Endothelial cell of umbilical vein (primary cell): Measurements from ENCODE around the gene FAM53B. TPM values are rescaled to one million over a fixed set of nuclear protein-coding genes. Genes with fewer than 3 reads are reported as not detected.

Experiments
- BruUV-seq: library from RNA; stranded (reverse); fragments of 400-500 nt; replicated peaks from 2 replicates; lab custom pipeline; 2021; lab: Mats Ljungman, UMichigan
- CTCF ChIA-PET: fragments of 300-600, 350-600 bp; sonication (Branson Sonifier 250); formaldehyde crosslinking; loops from one replicate; lab custom pipeline; 2021; ENCODE audit warnings: antibody characterized with exemption, inconsistent platforms; lab: Charles Lee
- POLR2A ChIA-PET: fragments of 300-600, 350-600 bp; sonication (Branson Sonifier 250); formaldehyde crosslinking; loops from one replicate; lab custom pipeline; 2021; ENCODE audit warnings: antibody characterized with exemption, inconsistent platforms; lab: Charles Lee
- DNase-seq: peaks from one replicate; pipeline ENCODE4 v3.0.0-alpha.2; 2011; ENCODE audit warnings: low read depth, low spot score
- FAIRE-seq: peaks from 2 replicates; lab custom pipeline; 2011; peaks lifted over from hg19 to GRCh38; lab: Jason Lieb, UNC
- H2AFZ ChIP-seq: 2 replicates; pipeline ENCODE4 v1.6.0; 2012; ENCODE audit warnings: low read depth, low read length, control low read depth, inconsistent platforms
- H3K27ac ChIP-seq: 2 replicates; pipeline ENCODE4 v1.5.1; 2011; ENCODE audit warnings: low read depth, mild to moderate bottlenecking, control low read depth, low read length, moderate library complexity; ENCODE audit not compliant: insufficient read depth
- H3K27me3 ChIP-seq, 2 experiments: 2 replicates each; pipeline versions ENCODE4 v1.6.0 to v1.6.1; 2011; ENCODE audit warnings: low read length in 2 of 2, mixed read lengths in 1 of 2; ENCODE audit not compliant: control insufficient read depth in 2 of 2, insufficient read depth in 2 of 2
- H3K36me3 ChIP-seq, 2 experiments: 2 replicates in 1 of 2; 3 replicates in 1 of 2; pipeline ENCODE4 v1.5.1; 2011; ENCODE audit warnings: low read length in 2 of 2, mild to moderate bottlenecking in 1 of 2, moderate library complexity in 1 of 2; ENCODE audit not compliant: control insufficient read depth in 2 of 2, insufficient read depth in 2 of 2; ENCODE audit errors: extremely low read depth in 1 of 2
- H3K4me1 ChIP-seq: 3 replicates; pipeline ENCODE4 v1.5.1; 2011; ENCODE audit warnings: mild to moderate bottlenecking, low read length; ENCODE audit not compliant: control insufficient read depth, insufficient read depth; ENCODE audit errors: extremely low read depth
- H3K4me2 ChIP-seq: 2 replicates; pipeline ENCODE4 v1.6.1; 2011; ENCODE audit warnings: low read length, control low read depth, mixed read lengths; ENCODE audit not compliant: insufficient read depth
- H3K4me3 ChIP-seq, 3 experiments: fragments of 200-600 bp in 1 of 3; sonication (generic), shearing (Covaris generic) in 1 of 3; replicated peaks in 1 of 3; 2 replicates each; pipeline ENCODE4 v1.5.1; 2011 to 2016; ENCODE audit warnings: control low read depth in 3 of 3, low read length in 3 of 3, mild to moderate bottlenecking in 2 of 3, inconsistent platforms in 1 of 3, low read depth in 1 of 3, moderate library complexity in 1 of 3; ENCODE audit not compliant: insufficient read depth in 1 of 3
- H3K79me2 ChIP-seq: 2 replicates; pipeline ENCODE4 v1.6.0; 2012; ENCODE audit warnings: low read length, inconsistent platforms; ENCODE audit not compliant: control insufficient read depth, insufficient read depth
- H3K9ac ChIP-seq: replicated peaks from 2 replicates; pipeline ENCODE3; 2011; ENCODE audit warnings: low read length, control low read depth; ENCODE audit not compliant: insufficient read depth; ENCODE audit errors: extremely low read depth
- H3K9me1 ChIP-seq: replicated peaks from 3 replicates; pipeline ENCODE4 v1.6.0; 2011; ENCODE audit warnings: mild to moderate bottlenecking, low read length; ENCODE audit not compliant: control insufficient read depth, insufficient read depth; ENCODE audit errors: extremely low read depth
- H3K9me3 ChIP-seq: replicated peaks from 2 replicates; pipeline ENCODE4 v1.5.1; 2012; ENCODE audit warnings: low read length, inconsistent platforms; ENCODE audit not compliant: control insufficient read depth, insufficient read depth
- H4K20me1 ChIP-seq: replicated peaks from 2 replicates; pipeline ENCODE3; 2011; ENCODE audit warnings: mild to moderate bottlenecking, low read length; ENCODE audit not compliant: control insufficient read depth, insufficient read depth; ENCODE audit errors: extremely low read depth
- EZH2 ChIP-seq: IDR thresholded peaks from 2 replicates; pipeline ENCODE4 v1.6.1; 2012; ENCODE audit warnings: borderline replicate concordance, low read depth, mild to moderate bottlenecking, moderate library complexity, low read length, inconsistent platforms; ENCODE audit not compliant: severe bottlenecking
- FOS ChIP-seq: IDR thresholded peaks from 2 replicates; pipeline ENCODE4 v1.6.1; 2011; ENCODE audit warnings: mild to moderate bottlenecking, low read length, moderate library complexity, borderline replicate concordance; ENCODE audit not compliant: insufficient read depth
- GATA2 ChIP-seq: IDR thresholded peaks from 2 replicates; pipeline ENCODE4 v1.7.0; 2011; ENCODE audit warnings: low read depth, mild to moderate bottlenecking, moderate library complexity, mixed read lengths, low read length; ENCODE audit not compliant: insufficient read length, insufficient read depth
- MYC ChIP-seq: IDR thresholded peaks from one replicate; pipeline ENCODE4 v1.6.1; 2011; ENCODE audit warnings: mild to moderate bottlenecking, low read depth, low read length
- POLR2A ChIP-seq: IDR thresholded peaks from 2 replicates; pipeline ENCODE4 v1.6.1; 2012; ENCODE audit warnings: low read depth, mild to moderate bottlenecking, control low read depth, low read length
- POLR2AphosphoS5 ChIP-seq: IDR thresholded peaks from 2 replicates; pipeline ENCODE4 v1.6.1; 2012; ENCODE audit warnings: low read depth, mild to moderate bottlenecking, control low read depth, low read length, moderate library complexity; ENCODE audit not compliant: insufficient read depth
- dilution Hi-C: fragments of 300-500 bp; cut with MboI; formaldehyde crosslinking; loops from one replicate; pipeline ENCODE4 v1.15.0; 2019; ENCODE audit warnings: low sequenced_read_pairs; ENCODE audit not compliant: extremely low pct_ligation_motif_present
- intact Hi-C: fragments of 100-400 bp; cut with micrococcal nuclease; formaldehyde crosslinking; loops from one replicate; pipeline ENCODE4 v1.10.0; 2022
- polyA plus RNA-seq, 4 experiments: library from polyadenylated mRNA; depleted of rRNA in 3 of 4; stranded (reverse) in 3 of 4; unstranded in 1 of 4; fragments of >200 nt; gene quantifications; 2 replicates each; pipeline versions ENCODE4 v1.2.1 to v1.2.3, GENCODE V29; 2011 to 2012; ENCODE audit warnings: missing spikeins in 1 of 4
- total RNA-seq: library from RNA; stranded (reverse); gene quantifications from 2 replicates; pipeline ENCODE4 v1.2.3, GENCODE V29; 2021
- TF ChIP-seq, protein P1 (sequence below): IDR thresholded peaks from 2 replicates; pipeline ENCODE4 v1.6.1; 2011; ENCODE audit not compliant: insufficient read depth, insufficient read length
- TF ChIP-seq, protein P2 (sequence below), 2 donors: IDR thresholded peaks; 1 replicate in 1 of 2; 2 replicates in 1 of 2; pipeline ENCODE4 v1.5.1; 2011; ENCODE audit warnings: low read length in 2 of 2, mild to moderate bottlenecking in 2 of 2, moderate library complexity in 2 of 2, control low read depth in 1 of 2, inconsistent platforms in 1 of 2, low read depth in 1 of 2; ENCODE audit not compliant: insufficient read depth in 1 of 2; ENCODE audit errors: extremely low read depth in 1 of 2

The FAM53B gene
- total and polyA plus RNA-seq, 2 donors (not counting 3 experiments of a cell fraction or from before 2014, with no cell fraction given): 8.5 to 21.1 TPM

GRCh38 chr10:124674768-124675222 is 69.4 kb downstream of the FAM53B start:
- H3K9me3 ChIP-seq: no peaks in the 10 kb centered on the region
- no peaks in the 10 kb centered on the region for H3K36me3 ChIP-seq
- DNase-seq (no peak), FAIRE-seq (no peak)
- no peaks in the 10 kb centered on the region for H4K20me1 ChIP-seq
- no TSS peak for BruUV-seq
- no peak overlapping the region for H3K4me2 ChIP-seq
- no peak overlapping the region for H3K27ac ChIP-seq
- CTCF ChIA-PET: interaction anchor here (1.3 to 1.4 kb wide), 2 partner anchors 9 to 67 kb away, joined by 3 to 4 read pairs; no protein-coding TSS in a partner anchor
- POLR2A ChIA-PET: no interaction called here
- no peaks in the 10 kb centered on the region for H3K27me3 ChIP-seq
- peaks cover 5% of the 10 kb centered on the region for H3K79me2 ChIP-seq
- no peak overlapping the region for H2AFZ ChIP-seq
- dilution Hi-C loops (no loop called here), intact Hi-C loops (no loop called here)
- no peak overlapping the region for H3K4me3 ChIP-seq
- H3K9me1 ChIP-seq: no peaks in the 10 kb centered on the region
- TF ChIP-seq FOS (no peak), GATA2 (no peak), POLR2A (no peak), EZH2 (no peak), POLR2AphosphoS5 (no peak), MYC (no peak)
- TF ChIP-seq, protein P1, sequence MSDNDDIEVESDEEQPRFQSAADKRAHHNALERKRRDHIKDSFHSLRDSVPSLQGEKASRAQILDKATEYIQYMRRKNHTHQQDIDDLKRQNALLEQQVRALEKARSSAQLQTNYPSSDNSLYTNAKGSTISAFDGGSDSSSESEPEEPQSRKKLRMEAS: no peak
- TF ChIP-seq, protein P2, sequence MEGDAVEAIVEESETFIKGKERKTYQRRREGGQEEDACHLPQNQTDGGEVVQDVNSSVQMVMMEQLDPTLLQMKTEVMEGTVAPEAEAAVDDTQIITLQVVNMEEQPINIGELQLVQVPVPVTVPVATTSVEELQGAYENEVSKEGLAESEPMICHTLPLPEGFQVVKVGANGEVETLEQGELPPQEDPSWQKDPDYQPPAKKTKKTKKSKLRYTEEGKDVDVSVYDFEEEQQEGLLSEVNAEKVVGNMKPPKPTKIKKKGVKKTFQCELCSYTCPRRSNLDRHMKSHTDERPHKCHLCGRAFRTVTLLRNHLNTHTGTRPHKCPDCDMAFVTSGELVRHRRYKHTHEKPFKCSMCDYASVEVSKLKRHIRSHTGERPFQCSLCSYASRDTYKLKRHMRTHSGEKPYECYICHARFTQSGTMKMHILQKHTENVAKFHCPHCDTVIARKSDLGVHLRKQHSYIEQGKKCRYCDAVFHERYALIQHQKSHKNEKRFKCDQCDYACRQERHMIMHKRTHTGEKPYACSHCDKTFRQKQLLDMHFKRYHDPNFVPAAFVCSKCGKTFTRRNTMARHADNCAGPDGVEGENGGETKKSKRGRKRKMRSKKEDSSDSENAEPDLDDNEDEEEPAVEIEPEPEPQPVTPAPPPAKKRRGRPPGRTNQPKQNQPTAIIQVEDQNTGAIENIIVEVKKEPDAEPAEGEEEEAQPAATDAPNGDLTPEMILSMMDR (IDR thresholded peaks at IDR 0.05; ENCODE audit: extremely low read depth in 1 of 2, insufficient read depth in 1 of 2, low read depth in 1 of 2, low read length in 2 of 2): no peak
- H3K9ac ChIP-seq: no peak overlapping the region
- H3K4me1 ChIP-seq: no peaks in the 10 kb centered on the region
